Left ventricle myocardium inferior (tissue), 1 donor: ENCODE measurements around the gene ABCA4. TPM values are rescaled to one million over a fixed set of nuclear protein-coding genes. Genes with fewer than 3 reads are reported as not detected.

Experiments
- DNase-seq: peaks from one replicate; pipeline ENCODE4 v3.0.0-alpha.2; 2020
- H3K27ac ChIP-seq: fragments of 200-600 bp; replicated peaks from 2 replicates; pipeline ENCODE4 v1.8.0; 2021
- H3K27me3 ChIP-seq: fragments of 200-600 bp; 2 replicates; pipeline ENCODE4 v1.8.0; 2021; ENCODE audit warnings: low read depth
- H3K36me3 ChIP-seq: fragments of 200-600 bp; 2 replicates; pipeline ENCODE4 v1.8.0; 2021
- H3K4me1 ChIP-seq: fragments of 200-600 bp; 2 replicates; pipeline ENCODE4 v1.8.0; 2021
- H3K4me3 ChIP-seq: fragments of 200-600 bp; 2 replicates; pipeline ENCODE4 v1.8.0; 2021; ENCODE audit warnings: mild to moderate bottlenecking, moderate library complexity
- H3K9me3 ChIP-seq: fragments of 200-600 bp; replicated peaks from 2 replicates; pipeline ENCODE4 v1.8.0; 2021
- intact Hi-C: fragments of 100-400 bp; cut with micrococcal nuclease; formaldehyde crosslinking; loops from one replicate; pipeline ENCODE4 v1.11.0; 2022
- total RNA-seq: library from RNA; stranded (reverse); fragmentation: NEBNext Ultra II Directional; extraction: Animal tissue kit (Norgen Biotek cat#: 25700); gene quantifications from one replicate; pipeline ENCODE4 v1.2.1, GENCODE V29; 2021
- TF ChIP-seq, protein P1 (sequence below): fragments of 200-600 bp; IDR thresholded peaks from 2 replicates; pipeline ENCODE4 v1.8.0; 2021; ENCODE audit warnings: antibody characterized with exemption, mild to moderate bottlenecking, borderline replicate concordance
- donor health status: DM: no; HTN: yes; CAD: no; lungs with severe emphysema.

Gene ABCA4
- total RNA-seq, 1 donor from 2014 or later: 0.11 TPM

DNA sequence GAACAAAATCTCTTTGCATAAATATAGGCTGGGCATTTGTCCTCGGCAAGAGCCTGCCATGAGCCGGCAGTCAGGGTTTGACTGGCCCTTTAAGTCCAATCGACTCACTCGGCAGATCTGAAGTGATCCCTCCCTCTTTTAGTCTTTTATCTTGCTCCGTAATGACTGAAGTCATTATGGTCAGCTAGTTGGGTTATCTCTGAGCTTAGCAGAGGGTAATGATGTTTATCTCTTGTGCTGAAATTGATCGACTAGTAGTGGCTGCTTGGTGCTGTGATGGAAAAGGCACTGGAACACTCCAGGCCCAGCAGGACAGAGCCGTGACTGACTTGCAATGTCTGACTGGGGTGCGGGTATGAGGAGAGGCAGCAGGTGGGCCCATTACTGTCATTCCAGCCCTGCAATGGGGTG lies 468 bp upstream of the ABCA4 start:
- H3K4me3 ChIP-seq: no peak overlapping the region
- no peak for DNase-seq
- no peaks in the 10 kb centered on the region for H3K27me3 ChIP-seq
- H3K9me3 ChIP-seq: no peaks in the 10 kb centered on the region
- intact Hi-C loops: no loop called here
- H3K36me3 ChIP-seq: no peaks in the 10 kb centered on the region
- H3K4me1 ChIP-seq: peaks cover 25% of the 10 kb centered on the region
- TF ChIP-seq, protein P1, sequence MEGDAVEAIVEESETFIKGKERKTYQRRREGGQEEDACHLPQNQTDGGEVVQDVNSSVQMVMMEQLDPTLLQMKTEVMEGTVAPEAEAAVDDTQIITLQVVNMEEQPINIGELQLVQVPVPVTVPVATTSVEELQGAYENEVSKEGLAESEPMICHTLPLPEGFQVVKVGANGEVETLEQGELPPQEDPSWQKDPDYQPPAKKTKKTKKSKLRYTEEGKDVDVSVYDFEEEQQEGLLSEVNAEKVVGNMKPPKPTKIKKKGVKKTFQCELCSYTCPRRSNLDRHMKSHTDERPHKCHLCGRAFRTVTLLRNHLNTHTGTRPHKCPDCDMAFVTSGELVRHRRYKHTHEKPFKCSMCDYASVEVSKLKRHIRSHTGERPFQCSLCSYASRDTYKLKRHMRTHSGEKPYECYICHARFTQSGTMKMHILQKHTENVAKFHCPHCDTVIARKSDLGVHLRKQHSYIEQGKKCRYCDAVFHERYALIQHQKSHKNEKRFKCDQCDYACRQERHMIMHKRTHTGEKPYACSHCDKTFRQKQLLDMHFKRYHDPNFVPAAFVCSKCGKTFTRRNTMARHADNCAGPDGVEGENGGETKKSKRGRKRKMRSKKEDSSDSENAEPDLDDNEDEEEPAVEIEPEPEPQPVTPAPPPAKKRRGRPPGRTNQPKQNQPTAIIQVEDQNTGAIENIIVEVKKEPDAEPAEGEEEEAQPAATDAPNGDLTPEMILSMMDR: no peak
- no peak overlapping the region for H3K27ac ChIP-seq

DNA sequence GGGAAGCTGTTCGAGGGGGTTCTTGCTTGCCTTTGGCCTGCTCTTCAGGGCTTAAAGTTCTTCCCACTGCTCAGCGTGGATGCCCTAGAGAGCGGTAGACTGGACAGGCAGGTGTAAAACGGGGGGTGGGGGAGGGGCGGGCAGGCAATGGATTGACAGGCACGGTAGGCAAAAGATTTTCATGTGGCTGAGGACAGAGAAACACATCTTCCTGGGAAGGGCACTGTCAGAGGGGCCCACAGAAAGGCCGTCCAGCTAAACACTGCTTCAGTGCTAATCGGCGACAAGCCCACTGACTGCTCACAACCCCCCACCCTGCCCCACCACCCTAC lies 412 bp downstream of the ABCA4 start:
- H3K27me3 ChIP-seq: no peaks in the 10 kb centered on the region
- H3K36me3 ChIP-seq: no peaks in the 10 kb centered on the region
- TF ChIP-seq, protein P1: no peak
- H3K4me1 ChIP-seq: peaks cover 23% of the 10 kb centered on the region
- H3K27ac ChIP-seq: no peak overlapping the region
- no peak overlapping the region for H3K4me3 ChIP-seq
- intact Hi-C loops: no loop called here
- DNase-seq: no peak
- no peaks in the 10 kb centered on the region for H3K9me3 ChIP-seq

DNA sequence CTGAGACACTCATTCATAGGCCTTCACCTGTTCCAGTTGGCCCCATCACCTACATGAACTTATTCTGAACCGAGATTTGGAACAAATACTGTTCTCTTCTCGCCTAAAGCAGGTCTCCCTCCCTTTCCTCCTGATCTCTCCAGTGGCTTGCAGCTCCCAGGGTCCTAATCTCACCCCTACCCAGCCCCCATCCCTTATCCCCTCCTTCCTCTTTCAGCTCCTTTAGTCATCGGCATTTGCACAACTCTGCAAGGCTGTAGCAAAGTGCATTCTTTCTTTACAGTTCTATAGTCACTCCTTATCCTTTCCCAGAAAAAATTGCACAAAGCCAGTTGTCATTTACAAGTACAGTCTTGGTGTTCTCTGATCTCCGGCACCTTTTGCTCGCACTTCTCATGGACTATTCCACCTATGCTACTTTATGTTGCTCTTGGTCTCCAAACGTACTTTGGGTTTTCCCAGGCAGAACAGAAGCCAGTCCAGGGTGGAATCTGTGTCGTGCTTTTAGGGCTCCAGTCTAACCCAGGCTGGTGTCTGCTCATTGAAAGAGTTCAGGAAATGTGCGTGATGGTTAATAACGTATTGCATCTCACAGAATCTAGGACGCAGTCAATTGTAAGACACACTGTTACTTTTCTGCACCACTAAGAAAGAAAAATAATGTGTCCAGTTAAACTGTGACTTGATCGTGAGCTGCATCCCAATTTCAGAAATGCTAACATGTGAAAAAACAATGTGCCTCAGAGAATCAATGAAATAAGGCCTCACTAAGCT lies 965 bp downstream of the ABCA4 start:
- Histone ChIP-seq H3K27me3 (no peaks in the 10 kb centered on the region), H3K4me1 (peaks cover 23% of the 10 kb centered on the region), H3K4me3 (no peak overlapping the region), H3K9me3 (no peaks in the 10 kb centered on the region), H3K27ac (no peak overlapping the region), H3K36me3 (no peaks in the 10 kb centered on the region)
- intact Hi-C loops: no loop called here
- DNase-seq: no peak
- TF ChIP-seq, protein P1: no peak

DNA sequence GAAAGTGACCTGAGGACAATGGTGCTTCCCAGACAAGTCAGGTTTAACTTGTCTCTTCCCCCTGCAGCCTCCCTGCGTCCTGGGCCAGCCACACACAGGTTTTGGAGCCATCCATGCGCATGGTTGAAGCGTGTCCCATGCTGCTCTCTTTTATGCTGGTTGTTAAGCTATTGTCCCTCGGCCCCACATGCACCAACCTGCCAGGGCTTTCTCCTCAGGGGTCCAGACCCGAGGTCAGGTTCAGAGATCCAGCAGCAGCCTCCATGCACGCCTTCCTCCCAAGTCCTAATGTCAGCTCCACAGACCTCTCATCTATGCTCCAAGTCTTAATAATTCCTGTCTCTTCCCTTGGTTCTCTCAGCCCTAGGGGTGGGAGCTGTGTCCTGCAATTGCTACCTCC lies 1.6 kb downstream of the ABCA4 start:
- no peak overlapping the region for H3K4me3 ChIP-seq
- no peak for DNase-seq
- H3K27ac ChIP-seq: no peak overlapping the region
- H3K4me1 ChIP-seq: peaks cover 23% of the 10 kb centered on the region
- no peaks in the 10 kb centered on the region for H3K27me3 ChIP-seq
- TF ChIP-seq, protein P1: no peak
- H3K36me3 ChIP-seq: no peaks in the 10 kb centered on the region
- no peaks in the 10 kb centered on the region for H3K9me3 ChIP-seq
- intact Hi-C loops: no loop called here

DNA sequence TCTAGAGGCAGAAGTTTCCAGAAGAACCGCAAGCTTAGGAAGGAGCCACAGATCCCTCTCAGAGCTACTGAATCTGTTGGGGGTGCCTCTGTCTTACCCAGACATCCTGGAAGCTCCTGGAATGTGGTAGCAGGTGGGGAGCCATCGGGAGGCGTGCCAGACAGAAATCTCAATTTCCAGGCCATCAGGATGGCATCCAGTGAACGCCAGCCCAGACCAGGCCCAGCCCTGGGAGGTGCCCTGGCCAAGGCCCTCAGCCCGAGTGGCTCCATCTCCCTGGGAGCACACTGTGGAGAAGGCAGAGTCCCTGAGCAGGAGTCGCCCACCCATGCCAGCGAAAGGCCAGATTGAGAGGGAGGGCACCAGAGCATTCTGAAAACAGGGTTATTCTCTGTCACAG lies 2.5 kb downstream of the ABCA4 start:
- Histone ChIP-seq H3K36me3 (no peaks in the 10 kb centered on the region), H3K4me1 (peaks cover 30% of the 10 kb centered on the region), H3K9me3 (no peaks in the 10 kb centered on the region), H3K27ac (peak overlapping the region; percentile 8), H3K27me3 (no peaks in the 10 kb centered on the region), H3K4me3 (no peak overlapping the region)
- TF ChIP-seq, protein P1: no peak
- intact Hi-C loops: no loop called here
- DNase-seq: no peak
